Nephron (organoid): ENCODE results near the gene NEURL3.
A peak's percentile ranks its signal among the peaks of the same experiment; 100 is the strongest.

Experiments used
- H3K27ac Mint-ChIP-seq, 3 experiments: 2 replicates each; pipeline ENCODE4 v1.8.0; 2020; ENCODE audit warnings: mixed read lengths in 3 of 3, mild to moderate bottlenecking in 2 of 3, moderate library complexity in 1 of 3
- H3K27me3 Mint-ChIP-seq: 2 replicates; pipeline ENCODE4 v1.8.0; 2021; ENCODE audit warnings: low read depth, mild to moderate bottlenecking, moderate library complexity, mixed read lengths
- H3K36me3 Mint-ChIP-seq: 2 replicates; pipeline ENCODE4 v1.8.0; 2020; ENCODE audit warnings: low read depth, mixed read lengths
- H3K4me1 Mint-ChIP-seq: 2 replicates; pipeline ENCODE4 v1.8.0; 2020; ENCODE audit warnings: mixed read lengths
- H3K4me3 Mint-ChIP-seq, 3 experiments: 2 replicates each; pipeline ENCODE4 v1.8.0; 2020; ENCODE audit warnings: mild to moderate bottlenecking in 3 of 3, mixed read lengths in 3 of 3, moderate library complexity in 2 of 3
- H3K9me3 Mint-ChIP-seq: 2 replicates; pipeline ENCODE4 v1.8.0; 2020; ENCODE audit warnings: mixed read lengths
- TF ChIP-seq, protein P1 (sequence below), 3 experiments: fragments of 200-600 bp; sonication (generic); IDR thresholded peaks; one replicate each; pipeline ENCODE4 v1.5.0; 2021; ENCODE audit warnings: antibody characterized with exemption in 3 of 3; ENCODE audit not compliant: unreplicated experiment in 3 of 3

NEURL3 gene

DNA sequence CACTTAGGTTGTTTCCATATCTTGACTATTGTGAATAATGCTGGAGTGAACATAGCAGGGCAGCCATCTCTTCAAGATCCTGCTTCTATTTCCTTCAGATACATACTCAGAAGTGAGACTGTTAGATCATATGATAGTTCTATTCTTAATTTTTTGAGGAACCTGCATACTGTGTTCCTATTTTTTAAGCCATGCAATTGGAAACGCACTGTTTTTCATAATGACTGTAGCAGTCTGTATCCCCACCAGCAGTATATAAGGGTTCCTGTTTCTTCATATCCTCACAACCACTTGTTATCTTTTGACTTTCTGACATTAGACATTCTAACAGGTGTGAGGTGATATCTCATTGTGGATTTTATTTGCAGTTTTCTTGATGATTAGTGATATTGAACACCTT, 15.5 kb downstream of the NEURL3 start:
- peaks cover 5% of the 10 kb centered on the region for H3K9me3 Mint-ChIP-seq
- TF ChIP-seq, protein P1, sequence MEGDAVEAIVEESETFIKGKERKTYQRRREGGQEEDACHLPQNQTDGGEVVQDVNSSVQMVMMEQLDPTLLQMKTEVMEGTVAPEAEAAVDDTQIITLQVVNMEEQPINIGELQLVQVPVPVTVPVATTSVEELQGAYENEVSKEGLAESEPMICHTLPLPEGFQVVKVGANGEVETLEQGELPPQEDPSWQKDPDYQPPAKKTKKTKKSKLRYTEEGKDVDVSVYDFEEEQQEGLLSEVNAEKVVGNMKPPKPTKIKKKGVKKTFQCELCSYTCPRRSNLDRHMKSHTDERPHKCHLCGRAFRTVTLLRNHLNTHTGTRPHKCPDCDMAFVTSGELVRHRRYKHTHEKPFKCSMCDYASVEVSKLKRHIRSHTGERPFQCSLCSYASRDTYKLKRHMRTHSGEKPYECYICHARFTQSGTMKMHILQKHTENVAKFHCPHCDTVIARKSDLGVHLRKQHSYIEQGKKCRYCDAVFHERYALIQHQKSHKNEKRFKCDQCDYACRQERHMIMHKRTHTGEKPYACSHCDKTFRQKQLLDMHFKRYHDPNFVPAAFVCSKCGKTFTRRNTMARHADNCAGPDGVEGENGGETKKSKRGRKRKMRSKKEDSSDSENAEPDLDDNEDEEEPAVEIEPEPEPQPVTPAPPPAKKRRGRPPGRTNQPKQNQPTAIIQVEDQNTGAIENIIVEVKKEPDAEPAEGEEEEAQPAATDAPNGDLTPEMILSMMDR (IDR thresholded peaks at IDR 0.05; ENCODE audit: unreplicated experiment in 3 of 3): no peak
- no peak overlapping the region for H3K27ac Mint-ChIP-seq
- peaks cover 3% of the 10 kb centered on the region for H3K27me3 Mint-ChIP-seq
- H3K36me3 Mint-ChIP-seq: no peaks in the 10 kb centered on the region
- H3K4me1 Mint-ChIP-seq: peaks cover 23% of the 10 kb centered on the region
- no peak overlapping the region for H3K4me3 Mint-ChIP-seq

DNA sequence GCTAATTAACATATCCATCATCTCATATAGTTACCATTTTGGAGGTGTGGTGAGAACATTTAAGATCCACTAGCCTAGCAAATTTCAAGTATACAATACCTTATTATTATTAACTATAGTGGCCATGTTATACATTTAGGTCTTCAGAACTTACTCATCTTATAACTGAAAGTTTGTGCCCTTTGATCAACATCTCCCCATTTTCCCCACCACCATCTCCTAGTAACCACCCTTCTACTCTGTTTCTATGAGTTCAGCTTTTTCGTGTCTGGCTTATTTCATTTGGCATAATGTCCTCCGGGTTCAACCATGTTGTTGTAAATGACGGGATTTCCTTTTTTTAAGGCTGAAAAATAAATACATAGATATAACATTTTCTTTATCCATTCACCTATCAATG, 15.9 kb downstream of the NEURL3 start:
- H3K9me3 Mint-ChIP-seq: peaks cover 3% of the 10 kb centered on the region
- peaks cover 3% of the 10 kb centered on the region for H3K27me3 Mint-ChIP-seq
- H3K4me1 Mint-ChIP-seq: peaks cover 27% of the 10 kb centered on the region
- no peak overlapping the region for H3K27ac Mint-ChIP-seq
- H3K4me3 Mint-ChIP-seq: no peak overlapping the region
- H3K36me3 Mint-ChIP-seq: no peaks in the 10 kb centered on the region
- TF ChIP-seq, protein P1 (IDR thresholded peaks at IDR 0.05; ENCODE audit: unreplicated experiment in 3 of 3): no peak

DNA sequence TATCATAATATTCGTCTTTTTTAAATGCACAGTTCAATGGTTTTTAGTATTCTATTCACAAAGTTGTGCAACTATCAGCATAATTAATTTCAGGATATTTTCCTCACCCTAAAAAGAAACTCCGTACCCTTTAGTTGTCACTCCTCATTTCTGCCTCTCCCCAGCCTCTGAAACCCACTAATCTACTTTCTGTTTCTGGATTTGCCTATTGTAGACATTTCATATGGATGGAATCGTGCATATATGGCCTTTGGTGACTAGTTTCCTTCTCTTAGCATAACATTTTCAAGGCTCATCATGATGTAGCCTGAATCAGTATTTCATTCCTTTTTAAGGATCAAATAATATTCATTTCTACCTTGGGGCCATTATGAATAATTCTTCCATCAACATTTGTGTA, 18.5 kb downstream of the NEURL3 start:
- H3K9me3 Mint-ChIP-seq: no peaks in the 10 kb centered on the region
- TF ChIP-seq, protein P1 (IDR thresholded peaks at IDR 0.05; ENCODE audit: unreplicated experiment in 3 of 3): no peak

DNA sequence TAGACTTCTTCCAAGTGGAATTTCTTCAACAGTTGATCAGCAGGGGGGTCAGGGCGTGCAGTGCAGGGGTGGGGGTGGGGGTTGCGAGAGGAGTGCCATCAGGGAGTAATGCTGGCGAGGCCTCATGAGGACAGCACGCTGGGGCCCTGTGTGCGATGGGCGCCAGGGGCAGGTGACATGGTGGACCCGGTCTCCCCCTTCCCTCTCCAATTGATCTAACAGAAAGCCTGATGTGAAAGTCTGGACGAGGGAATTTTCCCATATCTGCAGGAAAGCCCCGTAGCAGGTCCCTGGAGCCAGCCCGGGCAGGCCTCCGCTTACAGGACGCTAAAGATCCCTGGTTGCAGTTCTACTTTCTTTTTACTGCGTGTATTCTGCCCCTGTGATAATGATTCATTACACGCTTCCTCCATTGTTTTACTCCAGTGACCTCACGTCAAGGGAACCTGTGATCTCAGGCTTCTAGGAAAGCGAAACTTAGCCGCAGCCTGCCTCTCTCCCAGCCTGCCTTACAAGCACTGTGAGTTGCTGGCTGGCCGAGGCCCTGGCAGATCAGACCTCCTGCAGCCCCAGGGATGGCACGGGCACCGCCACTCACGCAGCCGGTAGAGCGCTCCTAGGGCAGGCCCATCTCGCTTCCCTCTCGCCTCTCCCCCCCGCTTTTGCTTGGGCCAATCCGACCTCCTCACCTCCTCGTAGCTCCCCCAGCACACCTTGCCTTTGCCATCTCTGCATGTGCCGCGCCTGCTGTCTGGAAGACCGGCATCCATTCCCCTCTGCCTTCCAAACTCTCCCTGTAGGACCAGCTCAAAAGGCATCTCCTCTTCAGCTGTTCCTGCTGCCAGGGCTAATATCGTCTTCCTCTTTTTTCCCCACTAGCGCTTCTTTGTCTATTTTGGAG, 19.2 kb downstream of the NEURL3 start:
- peaks cover 3% of the 10 kb centered on the region for H3K27me3 Mint-ChIP-seq

More for the DNA sequence above, 18.5 kb downstream of the NEURL3 start:
- H3K27me3 Mint-ChIP-seq: peaks cover 3% of the 10 kb centered on the region
- H3K4me1 Mint-ChIP-seq: peaks cover 39% of the 10 kb centered on the region
- H3K27ac Mint-ChIP-seq: peak overlapping the region; percentile 30 to 82 (median 37)
- H3K4me3 Mint-ChIP-seq: peak overlapping the region; percentile 55 to 66 (median 56)
- no peaks in the 10 kb centered on the region for H3K36me3 Mint-ChIP-seq

DNA sequence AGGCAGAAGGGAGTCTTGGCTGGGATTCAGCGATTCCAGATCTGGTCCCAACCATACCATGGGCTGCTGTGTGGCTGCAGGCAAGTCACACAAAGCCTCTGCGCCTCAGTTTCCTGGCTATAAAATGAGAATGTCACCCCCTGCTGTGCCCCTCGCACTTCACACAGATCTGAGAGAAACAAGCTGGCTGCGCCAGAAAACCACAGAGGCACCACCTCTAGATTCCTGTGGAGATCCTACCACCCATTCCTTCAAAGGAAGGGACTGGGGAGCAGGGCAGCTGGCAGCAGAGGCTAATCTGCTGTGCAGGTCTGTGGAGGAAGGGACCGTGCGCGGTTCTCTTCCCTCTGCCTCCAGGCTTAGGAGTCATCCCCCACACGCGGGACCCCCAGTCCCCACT, 19.8 kb downstream of the NEURL3 start:
- Mint-ChIP-seq H3K27ac (no peak overlapping the region), H3K4me3 (no peak overlapping the region), H3K4me1 (peaks cover 39% of the 10 kb centered on the region), H3K9me3 (peaks cover 5% of the 10 kb centered on the region), H3K27me3 (peaks cover 3% of the 10 kb centered on the region), H3K36me3 (no peaks in the 10 kb centered on the region)
- TF ChIP-seq, protein P1 (IDR thresholded peaks at IDR 0.05; ENCODE audit: unreplicated experiment in 3 of 3): no peak

More for the DNA sequence above, 19.2 kb downstream of the NEURL3 start:
- TF ChIP-seq, protein P1 (IDR thresholded peaks at IDR 0.05; ENCODE audit: unreplicated experiment in 3 of 3): no peak
- H3K9me3 Mint-ChIP-seq: no peaks in the 10 kb centered on the region
- peaks cover 39% of the 10 kb centered on the region for H3K4me1 Mint-ChIP-seq
- H3K4me3 Mint-ChIP-seq: peak overlapping the region; percentile 55 to 66 (median 56)
- peak overlapping the region; percentile 30 to 82 (median 37) for H3K27ac Mint-ChIP-seq
- no peaks in the 10 kb centered on the region for H3K36me3 Mint-ChIP-seq
